H9 (cell line): ENCODE measurements around the gene COTL1. TPM values are rescaled to one million over a fixed set of nuclear protein-coding genes. Genes with fewer than 3 reads are reported as not detected.

Experiments
- DNase-seq: peaks from one replicate; pipeline ENCODE4 v3.0.0-alpha.2; 2017
- H2AFZ ChIP-seq: one replicate; pipeline ENCODE4 v1.6.1; 2013; ENCODE audit warnings: mild to moderate bottlenecking, low read length, control low read depth, moderate library complexity
- H2AK5ac ChIP-seq: 2 replicates; pipeline ENCODE4 v1.6.1; 2013; ENCODE audit warnings: low read length, control low read depth, mixed read lengths; ENCODE audit not compliant: insufficient read length
- H2BK120ac ChIP-seq: one replicate; pipeline ENCODE4 v1.6.1; 2013; ENCODE audit warnings: low read depth, mild to moderate bottlenecking, low read length, control low read depth, inconsistent platforms; ENCODE audit not compliant: poor library complexity, severe bottlenecking
- H2BK12ac ChIP-seq: 2 replicates; pipeline ENCODE4 v1.6.1; 2013; ENCODE audit warnings: low read length, control low read depth, mixed read lengths, low read depth; ENCODE audit not compliant: insufficient read length
- H2BK15ac ChIP-seq: 2 replicates; pipeline ENCODE4 v1.6.1; 2013; ENCODE audit warnings: low read depth, low read length, control low read depth
- H2BK20ac ChIP-seq: one replicate; pipeline ENCODE4 v1.6.1; 2013; ENCODE audit warnings: low read depth, mild to moderate bottlenecking, low read length, control low read depth, inconsistent platforms; ENCODE audit not compliant: poor library complexity, severe bottlenecking
- H2BK5ac ChIP-seq: 2 replicates; pipeline ENCODE4 v1.6.1; 2013; ENCODE audit warnings: low read length, control low read depth, mixed read lengths; ENCODE audit not compliant: insufficient read length
- H3K14ac ChIP-seq: 2 replicates; pipeline ENCODE4 v1.6.1; 2013; ENCODE audit warnings: low read length, control low read depth; ENCODE audit not compliant: insufficient read depth
- H3K18ac ChIP-seq: 2 replicates; pipeline ENCODE4 v1.6.1; 2013; ENCODE audit warnings: low read depth, mild to moderate bottlenecking, mixed read lengths, low read length, control low read depth; ENCODE audit not compliant: insufficient read length
- H3K23ac ChIP-seq: 2 replicates; pipeline ENCODE4 v1.6.1; 2013; ENCODE audit warnings: low read length, control low read depth, mixed read lengths, low read depth; ENCODE audit not compliant: insufficient read length
- H3K23me2 ChIP-seq: 2 replicates; pipeline ENCODE4 v1.6.1; 2013; ENCODE audit warnings: low read depth, mild to moderate bottlenecking, mixed read lengths, low read length, control low read depth; ENCODE audit not compliant: insufficient read length, poor library complexity, severe bottlenecking
- H3K27ac ChIP-seq: 2 replicates; pipeline ENCODE4 v1.5.1; 2013; ENCODE audit warnings: low read length, control low read depth, mixed read lengths, low read depth; ENCODE audit not compliant: insufficient read length
- H3K27me3 ChIP-seq: 2 replicates; pipeline ENCODE4 v1.6.1; 2013; ENCODE audit warnings: low read length, control low read depth, inconsistent platforms; ENCODE audit not compliant: insufficient read depth
- H3K4ac ChIP-seq: 2 replicates; pipeline ENCODE4 v1.6.1; 2013; ENCODE audit warnings: low read depth, mild to moderate bottlenecking, control low read depth, inconsistent platforms, low read length, moderate library complexity
- H3K4me1 ChIP-seq: 2 replicates; pipeline ENCODE4 v1.6.1; 2013; ENCODE audit warnings: low read length, control low read depth, inconsistent platforms; ENCODE audit not compliant: insufficient read depth
- H3K4me2 ChIP-seq: 2 replicates; pipeline ENCODE4 v1.6.1; 2013; ENCODE audit warnings: low read length, control low read depth, mixed read lengths; ENCODE audit not compliant: insufficient read length, insufficient read depth
- H3K56ac ChIP-seq: 2 replicates; pipeline ENCODE4 v1.6.1; 2013; ENCODE audit warnings: low read depth, mild to moderate bottlenecking, mixed read lengths, low read length, control low read depth; ENCODE audit not compliant: insufficient read length
- H3K79me1 ChIP-seq: 2 replicates; pipeline ENCODE4 v1.6.1; 2013; ENCODE audit warnings: low read depth, mild to moderate bottlenecking, moderate library complexity, low read length, control low read depth, inconsistent platforms; ENCODE audit not compliant: insufficient read depth, poor library complexity, severe bottlenecking
- H3K79me2 ChIP-seq: 2 replicates; pipeline ENCODE4 v1.6.1; 2013; ENCODE audit warnings: low read length, control low read depth, inconsistent platforms; ENCODE audit not compliant: insufficient read depth
- H3K9ac ChIP-seq: 2 replicates; pipeline ENCODE4 v1.6.1; 2013; ENCODE audit warnings: low read length, control low read depth, mixed read lengths; ENCODE audit not compliant: insufficient read length; ENCODE audit errors: extremely low read depth
- H3K9me3 ChIP-seq: one replicate; pipeline ENCODE4 v1.6.1; 2013; ENCODE audit warnings: low read depth, low read length, inconsistent platforms; ENCODE audit not compliant: control insufficient read depth
- H3T11ph ChIP-seq: one replicate; pipeline ENCODE4 v1.6.1; 2013; ENCODE audit warnings: mild to moderate bottlenecking, low read length, control low read depth, inconsistent platforms
- H4K20me1 ChIP-seq: one replicate; pipeline ENCODE4 v1.6.1; 2013; ENCODE audit not compliant: control insufficient read depth, insufficient read length, insufficient read depth
- H4K5ac ChIP-seq: 2 replicates; pipeline ENCODE4 v1.6.1; 2013; ENCODE audit warnings: low read depth, mild to moderate bottlenecking, mixed read lengths, low read length, control low read depth; ENCODE audit not compliant: insufficient read length
- H4K8ac ChIP-seq: replicated peaks from 2 replicates; pipeline ENCODE4 v1.6.1; 2013; ENCODE audit warnings: low read length, control low read depth, mixed read lengths, low read depth; ENCODE audit not compliant: insufficient read length
- H4K91ac ChIP-seq: 2 replicates; pipeline ENCODE4 v1.6.1; 2013; ENCODE audit warnings: low read depth, mild to moderate bottlenecking, moderate library complexity, mixed read lengths, low read length, control low read depth; ENCODE audit not compliant: insufficient read length
- H3K27ac Mint-ChIP-seq, 3 experiments: 2 replicates in 2 of 3; 3 replicates in 1 of 3; pipeline ENCODE4 v1.8.0; 2020 to 2021; ENCODE audit warnings: mixed read lengths in 3 of 3, mild to moderate bottlenecking in 1 of 3, moderate library complexity in 1 of 3
- H3K27me3 Mint-ChIP-seq: 2 replicates; pipeline ENCODE4 v1.8.0; 2021; ENCODE audit warnings: low read depth, mild to moderate bottlenecking, moderate library complexity, mixed read lengths
- H3K36me3 Mint-ChIP-seq, 3 experiments: 2 replicates in 2 of 3; 3 replicates in 1 of 3; pipeline ENCODE4 v1.8.0; 2020 to 2021; ENCODE audit warnings: low read depth in 3 of 3, mixed read lengths in 3 of 3; ENCODE audit not compliant: insufficient read depth in 1 of 3
- H3K4me1 Mint-ChIP-seq, 2 experiments: 2 replicates each; pipeline ENCODE4 v1.8.0; 2020; ENCODE audit warnings: mixed read lengths in 2 of 2
- H3K4me3 Mint-ChIP-seq, 2 experiments: 2 replicates in 1 of 2; 3 replicates in 1 of 2; pipeline ENCODE4 v1.8.0; 2020 to 2021; ENCODE audit warnings: mild to moderate bottlenecking in 2 of 2, mixed read lengths in 2 of 2, moderate library complexity in 1 of 2
- H3K9me3 Mint-ChIP-seq, 2 experiments: 2 replicates in 1 of 2; 3 replicates in 1 of 2; pipeline ENCODE4 v1.8.0; 2020; ENCODE audit warnings: mild to moderate bottlenecking in 2 of 2, mixed read lengths in 2 of 2, moderate library complexity in 1 of 2
- CTCF ChIP-seq: fragments of 200-600 bp; sonication (generic); conservative IDR thresholded peaks from 3 replicates; pipeline ENCODE4 v1.8.0; 2021; ENCODE audit warnings: antibody characterized with exemption, mild to moderate bottlenecking
- WGBS: extraction: QIAGEN DNeasy Blood & Tissue Kit; methylation state at CpG from one replicate; pipeline ENCODE4 v1.1.7; 2013; ENCODE audit warnings: missing lambda C conversion rate, low lambda C conversion rate, mixed read lengths; ENCODE audit not compliant: insufficient read length; ENCODE audit errors: extremely low coverage; 5-methylcytosine and 5-hydroxymethylcytosine counted together
- total RNA-seq: library from RNA; stranded (reverse); gene quantifications from 2 replicates; pipeline ENCODE4 v1.2.1, GENCODE V29; 2021

COTL1 gene
- total RNA-seq, 1 experiment from 2014 or later: 81.4 TPM

GRCh38 chr16:84575914-84576313, 42.0 kb downstream of the COTL1 start:
- no peaks in the 10 kb centered on the region; the same call in 1 of the 2 replicates for H3K79me2 ChIP-seq
- no peaks in the 10 kb centered on the region for H3K79me1 ChIP-seq
- Mint-ChIP-seq H3K9me3 (peaks cover under 1 to 3% of the 10 kb centered on the region in 2 experiments; a peak in 1 of 5 replicates), H3K4me1 (peaks cover 4 to 6% of the 10 kb centered on the region in 2 experiments; a peak in 2 of 4 replicates), H3K36me3 (peaks cover 5 to 10% (median 6%) of the 10 kb centered on the region in 3 experiments; a peak in 6 of 7 replicates), H3K27me3 (no peaks in the 10 kb centered on the region), H3K27ac (peak overlapping the region; percentile 2 to 91 (median 59); a peak in 2 of 7 replicates), H3K4me3 (no peak overlapping the region)
- no peak overlapping the region for H3K4ac ChIP-seq
- no peak overlapping the region for H3K4me2 ChIP-seq
- H2BK5ac ChIP-seq: no peak overlapping the region
- H2BK12ac ChIP-seq: no peak overlapping the region
- no CpG with 5 or more reads among the region's 7 CpGs for WGBS
- H3K18ac ChIP-seq: no peak overlapping the region
- no peaks in the 10 kb centered on the region for H4K20me1 ChIP-seq
- H3K23me2 ChIP-seq: no peaks in the 10 kb centered on the region
- no peak overlapping the region for H3K14ac ChIP-seq
- no peaks in the 10 kb centered on the region for H3K9me3 ChIP-seq
- H2BK15ac ChIP-seq: no peak overlapping the region
- DNase-seq: no peak
- no peak overlapping the region for H3K9ac ChIP-seq
- H3K27ac ChIP-seq: no peak overlapping the region
- H3K4me1 ChIP-seq: no peaks in the 10 kb centered on the region
- no peak overlapping the region for H4K5ac ChIP-seq
- no peaks in the 10 kb centered on the region for H3K27me3 ChIP-seq
- no peak overlapping the region for H2AK5ac ChIP-seq
- H2BK20ac ChIP-seq: no peak overlapping the region
- H3K56ac ChIP-seq: no peak overlapping the region
- no peak for TF ChIP-seq CTCF
- H3T11ph ChIP-seq: no peak overlapping the region
- H4K8ac ChIP-seq: no peak overlapping the region
- H2AFZ ChIP-seq: no peak overlapping the region
- H2BK120ac ChIP-seq: no peak overlapping the region
- H3K23ac ChIP-seq: no peak overlapping the region
- no peak overlapping the region for H4K91ac ChIP-seq
